DMS53 treated with DMSO at 0.1 percent for 48 hours (cell line): ENCODE data around the gene RSPH6A.
"Not testable (repeated sequence)": the region's sequence is repeated elsewhere in the genome, so short reads cannot be mapped to it uniquely, and the experiment has no call there.

Source experiments
- DNase-seq: peaks from one replicate; lab custom pipeline; 2025; ENCODE audit not compliant: unreplicated experiment; lab: John Stamatoyannopoulos, UW

The RSPH6A gene

DNA sequence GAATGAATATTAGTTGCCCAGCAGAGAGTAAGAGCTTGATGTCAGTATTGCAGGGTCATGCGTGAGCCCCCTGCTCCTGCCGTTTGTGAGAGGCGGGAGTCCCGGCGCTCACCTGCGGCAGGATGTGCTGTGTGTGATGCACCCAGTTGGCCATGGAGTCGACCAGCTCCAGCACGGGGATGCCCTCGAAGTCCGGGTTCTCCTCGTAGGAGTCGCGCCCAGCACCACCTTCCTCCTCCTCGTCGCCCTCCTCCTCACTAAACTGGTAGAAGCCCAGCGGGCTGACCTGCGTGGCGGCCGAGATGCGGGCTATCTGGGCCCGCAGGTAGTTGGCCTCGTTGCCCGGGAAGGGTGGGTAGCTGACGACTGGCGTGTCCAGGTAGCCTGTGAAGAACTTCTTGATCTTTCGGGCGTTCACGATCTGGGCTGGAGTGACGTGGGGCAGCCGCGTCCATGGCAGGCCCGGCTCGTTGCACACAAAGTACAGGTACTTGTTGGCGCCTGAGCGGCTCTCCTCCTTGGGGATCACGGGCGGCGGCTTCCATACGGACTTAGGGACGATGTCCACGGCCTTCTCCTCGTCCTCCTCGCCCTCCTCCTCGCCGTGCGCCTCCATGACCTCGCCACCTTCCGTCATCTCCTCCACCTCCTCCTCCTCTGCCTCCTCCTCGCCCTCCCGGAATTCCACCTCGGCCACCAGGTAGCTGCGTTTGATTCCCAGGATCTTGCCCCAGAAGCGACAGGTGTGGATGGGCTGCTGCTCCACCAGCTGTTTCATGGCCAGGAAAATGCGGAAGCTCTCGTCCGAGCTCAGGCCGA, 10.8 kb downstream of the RSPH6A start:
- DNase-seq, result no peak

DNA sequence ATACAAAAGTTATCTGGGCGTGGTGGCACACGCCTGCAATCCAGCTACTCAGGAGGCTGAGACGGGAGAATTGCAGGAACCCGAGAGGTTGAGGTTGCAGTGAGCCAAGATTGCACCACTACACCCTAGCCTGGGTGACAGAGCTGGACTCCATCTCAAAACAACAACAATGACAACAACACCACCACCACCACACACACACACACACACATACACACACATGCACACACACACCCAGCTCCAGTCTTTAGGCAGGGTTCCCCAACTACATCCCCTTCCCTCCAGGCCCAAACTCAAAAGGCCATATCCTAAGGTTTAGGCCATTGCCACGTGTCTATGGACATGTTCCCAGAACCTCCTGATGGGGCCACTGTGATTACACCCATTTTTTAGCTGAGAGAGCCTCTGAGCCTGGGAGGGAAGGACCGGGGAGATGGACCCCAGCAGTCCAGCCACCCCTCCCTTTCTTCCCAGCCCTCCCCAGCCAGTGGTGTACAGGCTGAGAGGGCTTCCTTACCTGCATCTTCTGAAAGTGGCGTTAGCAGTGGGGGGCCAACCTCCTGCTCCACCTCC, 13.4 kb downstream of the RSPH6A start:
- DNase-seq, result no peak

DNA sequence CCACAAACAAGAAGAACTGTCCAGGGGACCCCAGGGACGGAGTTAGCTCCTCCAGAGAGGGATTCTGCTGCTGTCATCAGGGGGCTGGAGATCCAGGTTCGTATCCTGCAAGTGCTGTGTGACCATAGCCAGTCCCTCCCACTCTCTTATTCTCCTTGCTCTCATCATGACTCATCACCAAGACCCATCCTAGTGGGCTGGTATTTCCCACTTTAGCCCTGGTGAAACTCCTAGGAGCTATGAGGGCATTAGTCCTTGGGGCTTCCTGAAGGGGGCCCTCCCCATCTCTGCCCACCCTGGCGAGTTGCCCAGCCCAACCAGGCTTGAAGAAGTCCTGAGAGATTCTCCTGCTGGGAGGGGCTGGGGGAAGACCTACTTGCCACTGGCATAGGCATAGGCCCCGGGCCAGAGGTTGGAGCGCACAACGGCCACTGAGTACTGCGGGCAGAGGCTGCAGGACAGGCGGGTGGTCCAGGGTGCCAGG, 15.0 kb downstream of the RSPH6A start:
- no peak for DNase-seq

DNA sequence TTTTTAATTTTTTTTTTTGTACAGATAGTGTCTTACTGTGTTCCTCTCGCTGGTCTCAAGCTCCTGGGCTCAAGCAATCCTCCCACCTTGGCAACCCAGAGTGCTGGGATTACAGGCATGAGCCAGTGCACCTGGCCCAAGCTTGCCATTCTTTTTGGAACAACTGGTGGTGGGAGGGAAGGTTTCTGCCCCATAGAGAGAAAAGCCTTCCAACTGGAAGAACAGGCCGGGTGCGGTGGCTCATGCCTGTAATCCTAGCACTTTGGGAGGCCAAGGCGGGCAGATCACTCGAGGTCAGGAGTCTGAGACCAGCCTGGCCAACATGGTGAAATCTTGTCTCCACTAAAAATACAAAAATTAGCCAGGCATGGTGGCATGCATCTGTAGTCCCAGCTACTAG, 15.6 kb downstream of the RSPH6A start:
- not testable (repeated sequence) for DNase-seq

DNA sequence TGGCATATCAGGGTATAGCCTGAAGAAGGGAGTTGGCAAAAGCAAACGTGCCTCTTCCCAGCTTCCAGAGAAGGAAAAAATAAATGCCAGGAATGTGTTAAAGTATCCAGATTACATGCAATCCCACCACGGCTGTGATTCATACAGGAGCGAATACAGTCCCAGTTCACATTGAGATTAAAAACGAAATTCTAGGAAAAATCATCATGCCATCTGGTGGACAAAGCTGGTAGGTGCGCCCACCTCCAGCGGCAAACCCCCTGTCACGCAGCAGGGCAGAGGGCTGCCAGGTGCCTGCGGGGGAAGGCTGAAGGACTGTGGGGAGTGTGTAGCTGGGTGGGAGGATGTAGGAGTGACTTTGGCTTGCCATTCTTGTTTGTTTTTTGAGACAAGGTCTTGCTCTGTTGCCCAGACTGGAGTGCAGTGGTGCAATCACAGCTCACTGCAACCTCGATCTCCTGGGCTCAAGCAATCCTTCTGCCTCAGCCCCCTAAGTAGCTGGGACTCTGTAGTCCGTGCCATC, 16.1 kb downstream of the RSPH6A start:
- peak; percentile 33 for DNase-seq

DNA sequence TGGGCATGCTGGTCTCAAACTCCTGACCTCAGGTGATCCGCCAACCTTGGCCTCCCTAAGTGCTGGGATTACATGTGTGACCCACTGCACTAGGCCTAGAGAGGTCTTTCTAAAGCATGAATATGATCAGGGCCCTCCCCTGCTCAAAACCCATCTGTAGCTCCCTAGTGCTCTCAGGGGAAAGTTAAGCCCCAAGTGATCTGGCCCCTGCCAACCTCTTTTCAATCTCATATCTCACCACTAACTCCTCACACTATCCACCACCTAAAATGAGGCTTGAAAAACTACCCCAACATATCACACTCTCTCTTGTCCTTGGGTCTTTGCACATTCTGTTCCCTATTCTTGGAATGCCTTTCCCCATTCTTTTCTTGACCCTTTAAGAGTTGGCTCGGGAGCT, 20.5 kb downstream of the RSPH6A start:
- DNase-seq, result no peak

DNA sequence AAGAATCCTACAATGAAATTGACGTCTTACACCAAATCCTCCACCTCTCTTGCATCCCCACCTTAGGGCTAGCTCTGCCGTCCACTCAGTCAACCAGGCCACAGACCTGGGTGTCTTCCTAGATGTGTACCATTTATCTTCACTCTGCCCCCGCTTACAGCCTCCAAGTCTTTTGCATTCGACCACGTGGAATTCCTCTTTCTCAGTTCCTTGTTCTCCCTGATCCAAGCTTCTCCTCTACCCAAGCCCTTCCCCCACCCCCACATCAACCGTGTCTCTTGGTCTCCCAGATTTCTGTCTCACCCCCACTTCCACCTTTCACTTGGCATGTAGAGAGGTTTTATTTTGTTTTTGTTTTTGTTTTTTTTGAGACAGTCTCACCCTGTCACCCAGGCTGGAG, 21.2 kb downstream of the RSPH6A start:
- no peak for DNase-seq

DNA sequence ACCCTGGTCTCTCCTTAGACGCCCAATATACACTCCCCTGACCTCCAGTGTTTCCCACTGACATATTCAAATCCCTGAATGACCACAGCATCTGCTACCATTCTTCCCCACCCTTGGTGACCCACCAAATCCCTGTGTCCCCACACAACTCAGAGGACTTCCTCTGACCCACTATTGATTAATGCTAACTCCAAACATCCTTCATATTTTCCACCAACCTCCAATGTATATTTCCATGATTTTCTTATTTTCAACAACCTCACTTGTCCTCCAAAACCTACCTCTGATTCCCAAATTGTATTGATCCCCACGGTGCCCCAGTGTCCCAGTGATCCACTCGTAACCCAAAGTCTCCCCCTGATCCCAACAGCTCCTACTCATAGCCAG, 21.9 kb downstream of the RSPH6A start:
- no peak for DNase-seq

DNA sequence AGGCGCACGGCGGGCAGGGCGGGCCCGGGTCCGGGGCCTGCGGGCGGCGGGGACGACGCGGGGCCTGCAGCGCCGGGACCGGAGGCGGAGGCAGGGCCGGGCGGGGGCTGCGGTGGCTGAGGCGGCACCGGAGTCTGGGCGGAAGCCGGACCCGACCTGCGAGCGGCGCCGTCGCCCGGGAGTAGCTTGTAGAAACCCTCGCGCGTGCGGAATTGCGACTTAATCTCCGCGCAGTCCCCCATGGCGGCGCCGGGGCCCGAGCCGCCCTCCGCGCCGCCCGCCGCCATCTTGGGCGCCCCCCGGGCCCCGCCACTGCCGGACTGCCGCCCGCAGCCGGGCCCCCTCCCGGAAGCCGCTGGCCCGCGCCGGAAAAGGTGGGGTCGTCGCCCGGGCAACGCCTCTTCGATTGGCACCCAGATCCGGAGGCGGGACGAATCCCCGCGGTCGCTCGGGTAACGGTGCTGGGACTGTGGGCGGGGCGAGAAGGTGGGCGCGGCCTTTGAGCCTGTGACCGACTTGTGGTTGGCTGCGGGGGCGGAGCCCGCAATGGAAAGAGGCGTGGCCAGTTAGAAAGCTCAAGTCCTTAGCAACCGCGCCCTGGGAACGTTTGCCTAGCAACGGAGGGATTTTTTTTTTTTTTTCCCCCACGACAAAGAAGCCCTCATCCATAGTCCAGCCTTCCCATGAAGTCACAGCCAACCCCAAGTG, 22.5 kb downstream of the RSPH6A start, which contains the start of gene DMWD:
DMWD (minus strand) TSS at position 376 of the 708 bp plus-strand sequence; CDS start at position 287, 89 bp downstream.
- peak; percentile 97 for DNase-seq

DNA sequence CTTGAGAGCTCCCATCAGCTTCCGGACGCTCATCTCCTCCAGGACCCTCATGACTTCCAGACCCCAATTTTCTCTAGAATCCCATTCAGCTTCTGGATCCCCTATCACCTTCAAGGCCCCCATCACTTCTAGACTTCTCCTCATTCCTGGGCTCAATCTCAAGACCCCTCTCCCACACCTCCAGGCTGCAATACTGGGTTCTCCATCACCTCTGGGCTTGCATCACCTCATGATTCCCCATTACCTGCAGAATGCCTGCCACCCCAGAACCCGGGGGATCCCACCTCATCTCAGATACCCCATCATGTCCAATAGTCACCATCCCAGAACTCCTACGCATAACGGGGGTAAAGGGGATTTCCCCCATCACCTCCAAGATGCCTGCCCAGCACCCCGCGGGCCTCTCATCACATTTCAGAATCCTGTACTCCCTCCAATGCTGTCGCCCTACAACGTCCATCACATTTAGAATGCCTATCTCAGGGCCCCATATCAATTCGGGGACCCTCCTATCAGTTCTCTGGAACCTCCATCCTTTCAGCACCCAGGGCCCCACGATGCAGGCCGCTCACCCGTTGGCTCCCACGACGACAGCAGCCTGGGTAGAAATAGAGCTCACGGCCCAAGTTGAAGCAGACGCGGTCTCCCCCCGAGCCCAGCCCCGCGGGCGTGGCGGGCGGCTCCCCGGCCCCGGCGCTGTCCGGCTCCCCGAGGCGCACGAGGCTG, 23.2 kb downstream of the RSPH6A start:
- DNase-seq, result no peak

DNA sequence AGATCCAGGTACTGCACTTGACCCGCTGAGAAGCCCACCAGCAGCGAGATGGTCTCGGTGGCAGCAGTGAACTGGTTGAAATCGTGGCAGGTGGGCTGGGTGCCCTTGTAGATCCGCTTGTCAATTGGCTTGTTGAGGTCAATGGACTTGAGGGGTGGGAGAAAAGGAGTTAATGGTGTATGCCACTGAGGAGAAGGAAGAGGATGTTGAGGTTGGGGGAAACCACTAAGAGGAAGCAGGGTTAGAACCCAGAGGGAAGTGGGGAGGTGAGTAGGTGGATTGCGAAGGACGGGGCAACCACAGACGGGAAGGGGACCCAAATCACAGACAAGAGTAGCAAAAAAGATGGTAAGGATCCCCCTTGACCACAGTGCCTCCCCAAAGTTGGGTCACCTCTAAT, 24.2 kb downstream of the RSPH6A start:
- DNase-seq, result no peak

DNA sequence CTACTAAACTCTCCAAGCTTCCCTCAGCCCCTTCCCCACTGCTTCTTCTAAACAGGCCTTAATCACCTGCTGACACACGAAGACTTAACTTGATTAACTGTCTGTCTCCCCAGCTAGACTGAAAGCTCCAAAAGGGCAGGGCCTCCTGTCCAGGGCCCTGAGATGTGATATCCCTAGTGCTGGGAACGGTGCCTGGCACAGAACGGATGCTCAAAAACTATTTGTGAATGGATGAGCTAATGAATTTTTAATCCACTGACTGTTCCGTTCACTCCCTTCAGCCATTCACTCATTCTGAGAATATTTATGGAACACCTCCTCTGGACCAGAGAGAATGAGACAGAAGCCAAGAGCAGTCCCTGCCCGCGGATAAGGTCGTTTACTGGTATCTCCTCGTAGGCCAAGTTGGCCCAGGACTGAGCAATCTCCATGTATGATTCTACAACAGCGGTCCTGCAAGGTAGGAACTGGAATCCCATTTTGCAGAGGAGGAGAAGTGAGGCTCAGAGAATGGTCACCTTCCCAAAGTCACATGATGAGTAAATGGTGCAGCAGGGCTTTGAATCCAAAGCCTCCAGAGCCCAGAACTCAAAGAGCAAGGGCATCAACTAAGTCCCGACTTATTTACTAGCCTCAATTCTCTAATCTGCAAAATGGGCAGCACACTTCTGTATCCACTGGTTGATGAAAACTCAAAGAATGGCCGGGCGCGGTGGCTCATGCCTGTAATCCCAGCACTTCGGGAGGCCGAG, 25.9 kb downstream of the RSPH6A start:
- DNase-seq, result no peak

DNA sequence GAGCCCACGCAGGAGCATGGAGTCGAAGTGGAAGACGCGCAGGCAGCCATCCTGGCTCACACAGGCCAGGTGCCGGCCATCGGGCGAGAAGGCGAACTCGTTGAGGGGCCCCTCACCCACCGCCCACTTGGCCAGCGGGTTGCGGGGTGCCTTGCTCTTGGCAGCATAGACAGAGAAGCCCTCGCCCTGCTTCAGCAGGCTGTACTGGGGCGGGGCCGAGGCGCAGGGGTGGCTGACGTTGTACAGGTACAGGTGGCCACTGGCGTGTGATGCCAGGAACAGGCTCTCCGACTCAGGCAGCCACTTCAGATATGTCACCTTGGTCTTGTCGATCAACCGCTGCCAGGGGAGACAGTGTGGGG, 28.6 kb downstream of the RSPH6A start:
- no peak for DNase-seq

DNA sequence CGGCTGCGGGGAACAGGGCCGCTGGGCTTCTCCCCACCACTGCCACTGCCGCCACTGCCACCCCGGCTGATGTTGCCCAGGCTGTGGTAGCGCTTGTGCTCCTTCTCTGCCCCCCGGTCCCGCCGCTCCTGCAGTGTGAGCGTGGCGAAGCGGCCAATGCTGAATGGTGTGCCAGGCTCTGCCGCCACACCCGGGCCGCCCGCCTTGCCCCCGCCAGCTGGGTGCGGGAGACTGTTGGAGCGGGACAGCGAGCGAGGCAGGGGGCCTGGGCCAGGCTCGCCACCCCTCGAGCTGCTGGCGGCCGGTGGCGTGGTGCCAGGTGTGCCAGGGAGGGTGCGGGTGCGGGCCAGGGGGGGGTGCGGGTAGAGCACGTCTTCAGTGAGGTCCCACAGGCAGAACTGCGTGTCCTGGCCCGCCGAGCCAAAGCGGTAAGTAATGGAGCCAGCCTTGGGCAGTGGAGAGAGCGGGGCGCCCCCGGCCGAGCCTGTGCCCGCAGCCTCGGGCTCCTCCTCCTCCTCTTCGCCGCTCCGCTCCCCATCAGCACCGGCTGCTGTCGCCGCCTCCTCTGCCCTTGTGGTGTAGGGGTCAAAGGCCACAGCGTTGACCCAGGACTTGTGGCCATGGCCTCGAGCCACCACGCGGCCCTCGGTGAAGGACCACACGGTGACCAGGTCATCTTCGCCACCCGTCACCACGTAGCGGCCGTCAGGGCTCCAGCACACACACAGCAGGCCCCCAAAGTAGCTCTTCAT, 29.2 kb downstream of the RSPH6A start:
- DNase-seq, result no peak

DNA sequence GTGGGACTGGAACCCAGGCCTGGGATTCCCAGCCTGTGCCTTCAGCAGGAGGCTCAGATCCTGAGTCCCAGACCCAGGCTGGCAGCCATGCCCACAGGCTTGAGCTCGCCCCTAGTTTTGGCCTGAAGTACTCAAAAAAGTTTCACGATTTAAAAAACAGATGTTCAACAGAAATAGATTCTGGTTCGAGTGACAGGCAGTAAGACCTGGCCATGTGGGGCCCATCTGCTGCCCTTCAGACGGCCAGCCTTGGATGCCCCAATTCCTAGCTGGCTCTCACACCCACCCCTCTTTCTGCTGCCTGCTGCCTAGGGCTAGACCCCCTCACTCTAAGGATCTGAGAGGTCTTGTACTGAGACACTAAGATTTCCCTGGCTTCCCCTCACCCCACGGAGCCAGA, 30.0 kb downstream of the RSPH6A start:
- DNase-seq, result no peak

DNA sequence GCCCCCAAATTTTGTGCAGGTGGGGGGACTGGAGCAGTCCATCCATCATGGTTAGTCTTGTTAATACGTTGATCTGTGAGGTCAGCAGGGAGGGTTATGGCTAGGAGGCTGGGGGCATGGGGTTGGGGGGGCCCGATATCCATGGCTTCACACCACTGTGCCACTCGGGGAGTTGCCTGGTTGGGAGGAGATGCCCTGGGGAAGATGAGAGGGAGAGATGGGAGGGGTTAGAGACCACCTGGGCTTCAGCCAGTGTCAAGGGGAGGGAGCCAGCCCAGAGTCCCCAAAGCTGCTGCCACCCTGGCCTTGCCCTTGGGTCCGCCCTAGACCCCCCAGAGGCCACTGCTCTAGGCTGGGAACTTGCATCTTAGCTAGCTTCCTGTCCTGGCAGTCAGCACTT, 31.0 kb downstream of the RSPH6A start:
- DNase-seq, result no peak

DNA sequence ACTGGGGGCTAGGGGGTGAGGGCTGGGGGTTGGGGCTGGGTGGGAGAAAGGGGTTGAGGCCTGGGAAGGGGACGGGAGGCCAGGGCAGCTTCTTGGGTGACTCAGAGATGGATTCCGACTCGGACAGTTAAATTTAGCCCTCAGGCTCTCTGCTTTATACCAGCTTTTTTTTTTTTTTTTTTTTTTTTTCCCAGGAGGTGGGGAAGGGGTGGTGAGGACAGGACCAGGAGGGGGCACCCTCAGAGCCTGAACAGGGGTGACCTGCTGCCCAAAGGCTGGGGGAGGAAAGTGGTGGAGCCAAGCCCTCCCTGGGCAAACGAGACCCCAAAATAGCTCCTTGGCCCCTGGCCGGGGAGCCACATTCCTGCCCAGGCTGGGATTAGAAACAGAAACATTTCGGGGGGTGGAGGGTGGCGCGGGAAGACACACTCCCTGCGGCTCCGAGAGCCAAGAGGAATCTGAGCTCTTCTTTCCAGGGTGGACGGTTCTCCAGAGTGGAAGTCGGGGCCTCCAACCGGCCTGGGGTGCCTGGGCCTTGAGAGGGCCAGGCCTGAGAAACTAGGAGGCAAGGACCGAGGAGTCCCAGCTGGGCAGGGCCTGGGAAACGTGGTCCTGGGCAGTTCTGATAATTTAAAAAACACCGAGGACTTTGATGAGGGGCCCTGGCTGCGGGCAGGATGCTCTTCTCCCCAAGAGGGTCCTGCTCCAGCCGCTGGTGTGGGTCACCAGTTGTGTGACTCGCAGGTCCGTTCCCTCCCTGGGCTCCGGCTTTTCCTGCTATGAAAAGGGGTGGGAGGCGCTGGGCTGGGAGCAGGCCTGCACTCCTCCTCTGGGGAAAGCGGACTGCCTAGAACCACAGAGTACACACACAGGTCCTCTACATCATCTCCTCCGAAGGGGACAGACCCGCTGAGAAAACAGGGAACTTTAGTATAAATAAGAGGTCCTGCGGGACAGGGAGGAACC, 32.0 kb downstream of the RSPH6A start:
- DNase-seq, result no peak

DNA sequence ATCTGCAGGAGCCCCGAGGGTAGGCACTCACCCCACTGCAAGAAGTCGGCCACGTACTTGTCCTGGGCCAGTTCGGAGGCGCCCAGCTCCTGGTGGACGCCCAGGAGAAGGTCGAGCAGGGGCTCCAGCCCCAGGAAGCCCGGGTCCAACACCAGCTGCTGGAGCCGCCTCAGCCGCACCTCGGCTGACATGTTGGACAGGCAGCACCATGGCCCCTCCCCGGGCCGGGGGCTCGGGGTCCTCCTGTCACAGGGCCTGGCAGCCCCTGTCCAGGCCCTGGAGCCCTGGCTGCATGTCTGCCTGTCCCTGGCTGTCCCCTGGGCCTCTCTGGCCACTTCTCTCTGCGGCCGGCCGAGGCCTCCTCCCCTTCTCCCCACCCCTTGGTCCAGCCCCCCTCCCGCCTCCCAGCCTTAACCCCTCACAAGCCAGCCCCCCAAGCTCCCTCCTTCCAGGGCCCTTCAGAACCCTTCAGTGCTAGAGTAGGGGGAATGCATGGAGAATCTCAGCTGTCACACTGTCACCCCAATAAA, 32.9 kb downstream of the RSPH6A start, which contains the start of gene DMPK:
DMPK (minus strand) TSS at position 329 of the 530 bp plus-strand sequence; CDS start at position 191, 138 bp downstream.
- DNase-seq, result peak; percentile 11
